ENCODE results near the gene TRIM31.

The TRIM31 gene

GRCh38 chr6:30160008-30160784 is 47.3 kb upstream of the TRIM31 start:
- no peak for TF ChIP-seq FOXM1 (IDR thresholded peaks at IDR 0.05; ENCODE audit: borderline replicate concordance, low read depth)
- TF ChIP-seq EGR1 (IDR thresholded peaks at IDR 0.05): no peak
- TF ChIP-seq CEBPB (IDR thresholded peaks at IDR 0.05): no peak
- no peak for TF ChIP-seq ZBTB7A (IDR thresholded peaks at IDR 0.05; ENCODE audit: low read depth)
- no peak for TF ChIP-seq NFIC (IDR thresholded peaks at IDR 0.05)
- no peak for TF ChIP-seq YY1 (IDR thresholded peaks at IDR 0.05; ENCODE audit: low read depth)
- TF ChIP-seq TEAD4 (IDR thresholded peaks at IDR 0.05): no peak
- TF ChIP-seq CREB1 (IDR thresholded peaks at IDR 0.05; ENCODE audit: low read depth): no peak
- no peak for TF ChIP-seq USF1 (IDR thresholded peaks at IDR 0.05)
- TF ChIP-seq REST (IDR thresholded peaks at IDR 0.05; ENCODE audit: low read depth): no peak
- TF ChIP-seq TCF12 (IDR thresholded peaks at IDR 0.05; ENCODE audit: low read depth): no peak
- TF ChIP-seq TAF1 (IDR thresholded peaks at IDR 0.05; ENCODE audit: low read depth): no peak
- no peak for TF ChIP-seq EP300 (IDR thresholded peaks at IDR 0.05; ENCODE audit: borderline replicate concordance)
- no peak for TF ChIP-seq MAX (IDR thresholded peaks at IDR 0.05)
- no peak for TF ChIP-seq RAD21 (IDR thresholded peaks at IDR 0.05; ENCODE audit: low read depth)

- TF ChIP-seq EGR1 (IDR thresholded peaks at IDR 0.05) (no peak), EP300 (IDR thresholded peaks at IDR 0.05; ENCODE audit: borderline replicate concordance) (no peak), REST (IDR thresholded peaks at IDR 0.05; ENCODE audit: low read depth) (no peak), TCF12 (IDR thresholded peaks at IDR 0.05; ENCODE audit: low read depth) (no peak), ZBTB7A (IDR thresholded peaks at IDR 0.05; ENCODE audit: low read depth) (no peak), TEAD4 (IDR thresholded peaks at IDR 0.05) (no peak), MAX (IDR thresholded peaks at IDR 0.05) (no peak), CREB1 (IDR thresholded peaks at IDR 0.05; ENCODE audit: low read depth) (no peak), YY1 (IDR thresholded peaks at IDR 0.05; ENCODE audit: low read depth) (no peak), TAF1 (IDR thresholded peaks at IDR 0.05; ENCODE audit: low read depth) (no peak), FOXM1 (IDR thresholded peaks at IDR 0.05; ENCODE audit: borderline replicate concordance, low read depth) (no peak), NFIC (IDR thresholded peaks at IDR 0.05) (no peak), USF1 (IDR thresholded peaks at IDR 0.05) (no peak), CEBPB (IDR thresholded peaks at IDR 0.05) (no peak), RAD21 (IDR thresholded peaks at IDR 0.05; ENCODE audit: low read depth) (no peak)
Measured at GRCh38 chr6:30158475-30159040, 45.7 kb upstream of the TRIM31 start.

- TF ChIP-seq YY1 (IDR thresholded peaks at IDR 0.05; ENCODE audit: low read depth) (no peak), ZBTB7A (IDR thresholded peaks at IDR 0.05; ENCODE audit: low read depth) (no peak), NFIC (IDR thresholded peaks at IDR 0.05) (no peak), CEBPB (IDR thresholded peaks at IDR 0.05) (no peak), TEAD4 (IDR thresholded peaks at IDR 0.05) (no peak), FOXM1 (IDR thresholded peaks at IDR 0.05; ENCODE audit: borderline replicate concordance, low read depth) (no peak), EP300 (IDR thresholded peaks at IDR 0.05; ENCODE audit: borderline replicate concordance) (no peak), CREB1 (IDR thresholded peaks at IDR 0.05; ENCODE audit: low read depth) (no peak), USF1 (IDR thresholded peaks at IDR 0.05) (no peak), TAF1 (IDR thresholded peaks at IDR 0.05; ENCODE audit: low read depth) (no peak), RAD21 (IDR thresholded peaks at IDR 0.05; ENCODE audit: low read depth) (no peak), EGR1 (IDR thresholded peaks at IDR 0.05) (no peak), REST (IDR thresholded peaks at IDR 0.05; ENCODE audit: low read depth) (no peak), MAX (IDR thresholded peaks at IDR 0.05) (no peak), TCF12 (IDR thresholded peaks at IDR 0.05; ENCODE audit: low read depth) (no peak)
Measured at GRCh38 chr6:30157999-30158398, 45.1 kb upstream of the TRIM31 start.
